Caki2 (cell line): ENCODE data around the gene GPC6. TPM values are rescaled to one million over a fixed set of nuclear protein-coding genes. Genes with fewer than 3 reads are reported as not detected.
"Not testable (repeated sequence)": the region's sequence is repeated elsewhere in the genome, so short reads cannot be mapped to it uniquely, and the experiment has no call there.

ENCODE experiments used
- DNase-seq: peaks from one replicate; pipeline ENCODE4 v3.0.0-alpha.2; 2015; ENCODE audit warnings: low read depth
- in situ Hi-C: cut with HindIII; loops from 2 replicates; pipeline ENCODE4 v1.10.0; 2016; ENCODE audit warnings: low sequenced_read_pairs, low pct_unique_long_range_greater_than_20kb, mixed read lengths
- total RNA-seq: library from RNA; depleted of rRNA; stranded (reverse); fragments of >200 nt; shearing (Covaris generic); gene quantifications from 2 replicates; pipeline ENCODE4 v1.2.3, GENCODE V29; 2014; ENCODE audit warnings: low replicate concordance

GPC6 gene
- total RNA-seq, 1 experiment from 2014 or later: 6.7 TPM

DNA sequence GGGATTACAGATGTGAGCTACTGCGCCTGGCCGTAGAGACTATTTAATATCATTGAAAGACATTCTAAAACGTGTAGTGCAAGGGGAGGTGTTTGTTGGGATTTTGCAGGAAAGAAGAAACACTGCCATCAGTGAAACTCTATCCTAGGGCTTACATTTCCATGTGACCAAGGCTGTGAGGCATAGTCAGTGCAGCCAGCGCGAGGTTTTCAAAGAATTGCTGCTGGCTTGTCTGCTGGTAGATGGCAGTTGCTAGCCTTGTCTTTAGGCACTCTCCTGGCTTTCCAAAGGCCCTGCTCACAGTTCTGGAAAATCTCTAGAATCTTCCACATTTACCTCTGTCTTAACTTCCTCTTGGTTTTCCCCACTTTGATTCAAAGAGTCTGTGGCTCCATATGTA lies 77.5 kb downstream of the GPC6 start:
- in situ Hi-C loops: no loop called here
- DNase-seq: no peak

DNA sequence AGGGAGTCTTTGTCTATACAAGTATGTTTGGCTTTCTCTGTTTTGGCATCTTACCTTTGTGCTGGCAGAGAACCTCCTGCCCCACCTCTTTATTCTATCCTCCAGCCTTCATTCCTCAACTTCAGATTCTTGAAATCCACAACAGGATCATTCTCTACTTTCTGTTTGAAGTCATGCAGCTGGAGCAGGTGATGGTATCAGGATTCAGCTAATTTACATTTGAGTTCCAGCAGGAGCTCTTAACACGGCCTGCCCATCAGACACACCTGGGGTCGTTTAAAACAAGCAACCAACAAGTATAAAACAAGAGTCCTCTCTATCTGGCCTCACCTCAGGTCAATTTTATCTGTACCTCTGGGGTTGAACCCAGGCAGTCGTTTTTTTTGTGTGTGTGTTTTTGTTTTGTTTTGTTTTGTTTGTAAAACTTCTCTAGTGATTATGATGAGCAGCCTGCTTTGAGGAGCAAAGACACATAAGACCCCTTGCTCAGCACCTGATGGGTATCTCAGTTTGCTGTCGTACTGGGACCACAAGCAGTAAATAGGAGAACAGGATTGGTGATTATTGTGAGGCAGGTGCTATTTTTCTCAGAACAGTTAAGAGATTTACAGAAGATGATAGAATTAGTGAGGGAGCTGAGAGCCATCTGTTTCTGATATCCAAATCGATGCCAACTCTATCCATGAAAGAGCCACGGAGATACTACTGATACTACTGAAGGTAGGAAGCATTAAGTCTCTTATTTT lies 78.4 kb downstream of the GPC6 start:
- in situ Hi-C loops: no loop called here
- no peak for DNase-seq

DNA sequence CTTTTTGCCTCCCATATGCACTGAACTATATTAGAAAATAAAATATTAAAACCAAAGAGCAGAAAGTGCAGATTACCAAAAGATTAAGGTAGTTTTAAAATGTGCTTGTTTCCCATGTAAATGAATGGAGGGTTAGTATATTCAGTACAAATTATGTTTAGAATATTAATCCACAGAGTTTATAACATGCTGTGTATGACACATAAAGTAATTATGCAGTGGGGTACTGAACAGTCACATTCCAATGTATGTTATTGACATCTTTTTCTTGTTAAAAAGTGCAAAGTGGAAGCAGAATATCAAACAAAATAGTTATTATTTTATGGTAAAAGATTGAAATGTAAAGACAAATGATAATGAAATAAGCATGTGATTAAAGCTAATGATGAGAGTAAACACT lies 79.3 kb downstream of the GPC6 start:
- in situ Hi-C loops: no loop called here
- no peak for DNase-seq

DNA sequence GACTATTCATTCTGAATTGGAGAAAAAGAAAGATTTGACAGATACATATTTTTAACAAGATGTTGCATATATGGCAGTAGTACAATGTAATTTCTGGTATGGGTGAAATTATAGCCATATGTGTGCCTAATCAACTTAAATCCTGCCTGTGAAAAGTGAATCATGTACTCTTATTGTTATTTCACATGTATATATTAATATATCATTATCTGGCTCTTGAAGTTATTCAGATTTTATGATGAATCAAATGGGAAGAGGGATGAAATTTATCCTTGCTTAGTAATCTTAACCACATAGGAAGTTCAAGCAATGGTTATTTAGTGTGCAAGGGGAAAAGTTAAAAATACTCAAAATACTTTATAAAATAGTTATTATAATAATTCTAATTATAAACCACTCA lies 80.5 kb downstream of the GPC6 start:
- no peak for DNase-seq
- in situ Hi-C loops: no loop called here

DNA sequence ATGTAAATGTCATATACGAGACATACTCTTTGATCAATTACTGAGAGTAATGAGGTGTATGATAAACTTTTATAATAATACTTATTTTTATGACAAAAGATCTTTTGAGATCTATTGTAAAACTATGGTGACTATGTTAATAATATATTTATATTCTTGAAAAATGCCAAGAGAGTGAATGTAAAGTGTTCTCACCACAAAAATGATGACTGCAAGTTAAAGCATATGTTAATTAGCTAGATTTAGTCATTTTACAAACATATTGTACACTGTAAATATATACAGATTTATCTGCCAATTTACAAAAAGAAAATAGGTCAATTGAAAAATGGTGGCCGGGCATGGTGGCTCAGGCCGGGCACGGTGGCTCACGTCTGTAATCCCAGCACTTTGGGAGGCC lies 81.0 kb downstream of the GPC6 start:
- DNase-seq: no peak
- in situ Hi-C loops: no loop called here

DNA sequence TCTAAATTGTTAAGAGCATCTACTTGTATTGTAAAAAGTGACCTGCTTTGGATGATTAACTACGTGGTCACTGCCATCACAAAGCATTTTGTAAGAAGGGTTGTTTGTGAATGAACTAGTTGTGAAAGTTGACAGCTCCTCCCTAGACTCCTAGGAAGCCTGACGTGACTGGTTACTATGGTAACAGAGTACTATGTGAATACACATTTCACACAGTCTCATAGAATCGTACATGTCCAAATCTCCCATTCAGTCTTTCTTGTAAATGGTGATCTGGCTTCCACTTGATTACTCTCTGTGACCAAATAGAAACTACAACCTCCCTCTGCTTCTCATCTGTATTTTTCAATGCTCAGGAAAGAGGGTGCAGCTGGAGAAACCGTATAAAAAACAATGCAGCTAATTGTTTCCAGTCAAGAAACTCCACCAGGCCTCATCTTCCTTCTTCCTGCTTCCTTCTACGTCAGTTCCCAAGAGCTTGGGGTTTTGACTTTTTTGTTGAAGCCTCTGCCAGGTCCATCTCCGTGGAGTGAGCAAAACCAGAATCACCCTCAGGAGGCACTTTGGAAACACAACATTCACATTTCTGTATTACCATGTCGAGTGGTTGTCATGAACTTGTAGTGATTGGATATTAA lies 83.4 kb downstream of the GPC6 start:
- DNase-seq: peak; percentile 35
- in situ Hi-C loops: no loop called here

DNA sequence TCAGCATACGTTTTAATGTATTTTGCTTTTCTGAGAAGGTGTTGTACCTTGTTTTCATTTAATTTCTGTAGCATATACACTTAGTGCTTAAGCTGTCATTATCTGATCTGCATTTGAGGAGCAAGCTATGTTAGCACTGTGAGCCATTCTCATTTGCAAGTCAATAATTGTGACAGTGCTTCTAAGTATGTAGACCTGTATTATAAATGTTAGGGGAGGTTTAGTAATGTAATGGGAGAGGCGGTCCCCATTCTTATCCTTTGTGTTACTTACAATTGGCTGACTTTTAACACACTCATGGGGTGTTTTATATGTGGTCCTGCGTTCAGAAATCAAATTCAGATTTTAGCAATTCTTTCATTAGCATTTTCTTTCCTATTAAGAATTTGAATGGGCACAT lies 90.2 kb downstream of the GPC6 start:
- in situ Hi-C loops: no loop called here
- no peak for DNase-seq

DNA sequence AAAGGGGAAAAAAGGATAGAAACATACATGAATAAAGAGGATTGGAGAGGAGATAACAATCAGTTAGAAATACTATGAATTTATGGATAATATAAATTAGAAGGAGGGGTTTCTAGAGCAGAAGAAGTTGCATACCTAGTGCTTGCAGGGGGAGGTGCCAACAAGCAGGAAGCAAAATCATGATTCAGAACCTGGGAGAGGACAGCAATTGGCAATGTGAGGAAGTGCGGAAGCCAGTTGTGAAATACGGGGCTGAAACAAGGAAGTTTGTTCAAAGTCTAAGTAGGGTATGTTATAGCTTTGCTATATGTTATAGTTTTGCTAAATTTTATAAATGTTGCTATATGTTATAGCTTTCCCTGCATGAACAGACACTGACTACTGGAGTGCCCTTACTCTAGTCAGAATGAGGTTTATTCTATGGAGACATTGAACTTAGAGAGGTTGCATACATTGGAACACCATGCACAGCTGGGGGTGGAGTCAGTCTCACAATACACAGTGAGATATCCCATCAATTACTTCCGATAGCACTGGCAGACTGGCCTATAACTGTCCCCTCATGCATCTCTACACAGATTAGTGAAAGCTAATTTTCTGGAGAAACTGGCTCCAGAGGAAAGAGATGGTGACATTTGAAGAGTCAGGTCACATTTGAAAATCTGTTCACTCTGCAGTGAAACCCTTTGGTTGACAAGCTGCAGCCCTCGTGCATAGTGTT lies 92.1 kb downstream of the GPC6 start:
- DNase-seq: no peak
- in situ Hi-C loops: no loop called here

DNA sequence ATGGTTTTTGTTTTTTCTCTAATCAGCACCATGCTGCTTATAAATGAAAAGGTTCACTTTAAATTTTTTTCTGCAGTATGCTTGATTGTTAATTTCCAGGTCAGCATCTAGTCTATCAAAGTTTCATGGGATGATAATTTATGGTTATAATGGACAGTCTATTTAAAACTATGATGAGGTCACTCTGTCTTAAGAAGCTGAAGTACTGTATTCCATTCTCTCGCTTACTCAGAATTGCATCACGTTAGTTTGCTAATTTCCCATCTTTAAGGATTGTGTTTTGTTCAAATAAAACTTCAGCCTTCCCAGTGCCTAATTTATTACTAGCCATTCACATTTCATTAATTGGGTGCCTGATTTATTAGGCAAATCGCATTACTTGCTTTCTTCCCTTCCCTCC lies 94.3 kb downstream of the GPC6 start:
- in situ Hi-C loops: no loop called here
- DNase-seq: no peak

DNA sequence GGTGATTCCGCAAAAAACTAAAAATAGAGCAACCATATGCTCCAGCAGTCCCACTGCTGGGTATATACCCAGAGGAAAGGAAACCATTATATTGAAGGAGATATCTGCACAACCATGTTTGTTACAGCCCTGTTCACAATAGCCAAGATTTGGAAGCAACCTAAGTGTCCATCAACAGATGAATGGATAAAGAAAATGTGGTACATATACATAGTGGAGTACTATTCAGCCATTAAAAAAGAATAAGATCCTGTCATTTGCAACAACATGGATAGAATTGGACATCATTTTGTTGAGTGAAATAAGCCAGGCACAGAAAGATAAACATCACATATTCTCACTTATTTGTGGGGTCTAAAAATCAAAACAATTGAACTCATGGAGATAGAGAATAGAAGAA lies 97.3 kb downstream of the GPC6 start:
- in situ Hi-C loops, DNase-seq: not testable (repeated sequence)

DNA sequence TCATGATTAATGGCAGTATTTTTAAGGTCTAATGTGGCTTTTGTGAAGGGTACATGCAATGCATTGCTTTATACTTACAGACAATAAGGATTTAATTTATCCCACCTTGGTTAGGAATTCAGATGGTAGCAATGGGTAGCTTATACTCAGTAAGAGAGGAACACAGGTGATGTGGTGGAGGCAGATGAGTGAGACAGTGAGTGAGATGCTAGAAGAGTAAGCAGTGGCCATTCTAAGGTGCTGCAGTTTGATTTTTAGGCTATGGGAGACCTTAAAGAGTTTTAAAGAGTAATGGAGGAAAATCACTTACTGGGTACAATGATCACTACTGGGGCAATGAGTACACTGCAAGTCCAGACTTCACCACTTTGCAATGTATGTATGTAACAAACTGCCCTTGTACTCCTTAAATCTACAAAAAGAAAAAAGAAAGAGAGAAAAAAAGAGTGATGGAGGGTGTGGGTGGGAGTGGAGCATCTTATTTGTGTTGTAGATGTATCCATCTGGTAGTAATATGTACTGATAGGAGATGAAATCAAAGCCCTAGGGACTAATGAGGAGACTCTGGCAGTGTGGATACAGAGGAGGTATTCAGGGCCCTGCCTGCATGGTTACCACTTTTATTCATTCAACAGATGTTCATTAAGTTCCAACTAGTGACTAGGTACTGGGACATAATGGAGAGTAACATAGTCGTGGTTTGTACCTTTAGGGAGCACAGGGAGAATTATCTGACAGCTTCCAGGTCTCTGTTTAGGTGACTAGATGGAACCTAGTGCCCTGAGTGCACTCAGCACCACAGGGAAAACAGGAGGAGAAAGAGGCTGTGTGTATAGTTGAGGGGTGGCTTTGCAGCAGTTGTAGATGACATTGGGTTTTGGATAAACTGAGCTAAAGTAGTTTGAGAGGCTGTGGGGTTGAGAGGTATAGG lies 99.0 kb downstream of the GPC6 start:
- DNase-seq: no peak
- in situ Hi-C loops: no loop called here

DNA sequence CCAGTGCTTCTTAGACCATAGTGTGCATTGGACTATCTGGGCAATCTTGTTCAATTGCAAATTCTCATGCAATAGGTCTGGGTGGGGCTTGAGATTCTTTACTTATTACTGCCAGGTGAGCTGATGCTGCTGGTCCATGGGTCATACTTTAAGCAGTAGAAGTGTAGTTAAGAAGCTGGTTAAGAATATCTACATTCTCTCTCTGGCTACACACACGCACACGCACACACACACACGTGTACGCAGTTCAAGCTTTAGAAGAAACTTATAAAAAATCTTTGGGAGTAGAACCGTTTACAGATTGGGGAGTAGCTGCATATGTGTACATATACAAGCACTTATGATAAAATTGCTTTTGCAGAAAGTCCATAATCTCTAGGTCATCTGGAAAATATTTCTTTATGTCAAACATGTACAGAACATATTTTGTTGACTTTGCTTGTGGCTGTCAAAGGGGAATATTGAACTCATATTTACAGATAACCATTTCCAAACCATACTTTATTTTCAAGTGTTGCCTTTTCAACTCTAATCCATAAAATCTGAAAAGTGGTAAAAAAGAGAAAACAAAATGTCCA lies 99.7 kb downstream of the GPC6 start:
- in situ Hi-C loops: no loop called here
- DNase-seq: no peak

DNA sequence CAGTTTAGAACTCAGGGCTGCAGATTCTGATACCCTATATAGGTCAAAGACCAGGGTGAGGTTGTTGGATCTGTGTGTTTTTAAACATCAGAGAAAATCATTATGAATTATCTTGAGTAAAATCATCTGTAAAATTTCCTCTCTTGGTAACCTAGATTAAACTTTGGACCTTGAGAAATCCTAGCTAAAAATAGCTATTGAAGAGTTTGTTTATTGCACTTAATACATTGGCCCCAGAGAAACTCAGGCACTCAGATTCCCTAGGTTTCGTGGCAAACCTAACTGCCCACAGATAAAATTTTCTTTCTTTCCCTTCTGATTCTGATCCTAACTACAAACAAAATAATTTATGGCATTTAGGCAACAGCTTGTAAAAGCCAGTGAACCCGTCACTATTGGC lies 102.3 kb downstream of the GPC6 start:
- in situ Hi-C loops: no loop called here
- DNase-seq: no peak

DNA sequence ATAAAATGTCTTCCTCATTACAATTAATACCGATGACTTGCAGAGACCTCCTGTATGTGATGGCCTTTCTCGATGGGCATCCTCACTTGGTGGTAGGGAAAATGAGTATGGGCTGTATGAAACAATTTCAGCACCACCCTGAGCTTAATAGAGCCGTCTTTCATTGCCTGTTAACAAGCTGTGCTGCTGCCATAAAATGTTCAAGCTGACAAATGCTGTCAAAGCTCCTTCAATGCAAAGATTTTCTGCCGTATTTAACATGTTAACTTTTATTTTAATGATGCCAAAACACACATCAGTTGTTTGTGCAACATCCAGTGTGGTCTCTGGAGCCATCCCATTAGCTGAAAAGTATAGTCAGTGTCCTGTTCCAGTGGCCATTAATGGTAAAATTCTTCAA lies 110.1 kb downstream of the GPC6 start:
- in situ Hi-C loops: no loop called here
- DNase-seq: no peak

DNA sequence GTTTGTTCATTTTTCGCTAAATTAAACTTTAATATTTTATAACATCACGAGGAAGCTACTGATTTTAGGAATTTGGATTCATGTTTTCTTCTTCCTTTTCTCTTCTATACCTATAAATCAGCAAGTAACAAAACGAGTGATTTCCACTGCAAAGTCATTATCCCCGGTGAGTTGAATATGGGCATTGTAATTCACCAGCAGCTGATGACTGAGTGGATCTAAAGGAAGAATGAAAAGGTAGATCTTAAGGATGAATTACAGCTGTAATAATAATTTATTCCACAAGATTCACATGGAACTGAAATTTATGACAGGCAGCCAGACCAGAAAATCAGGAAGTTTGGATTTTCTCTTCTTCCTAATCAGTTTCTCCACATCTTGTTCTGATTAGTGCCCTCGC lies 111.4 kb downstream of the GPC6 start:
- in situ Hi-C loops: no loop called here
- no peak for DNase-seq

DNA sequence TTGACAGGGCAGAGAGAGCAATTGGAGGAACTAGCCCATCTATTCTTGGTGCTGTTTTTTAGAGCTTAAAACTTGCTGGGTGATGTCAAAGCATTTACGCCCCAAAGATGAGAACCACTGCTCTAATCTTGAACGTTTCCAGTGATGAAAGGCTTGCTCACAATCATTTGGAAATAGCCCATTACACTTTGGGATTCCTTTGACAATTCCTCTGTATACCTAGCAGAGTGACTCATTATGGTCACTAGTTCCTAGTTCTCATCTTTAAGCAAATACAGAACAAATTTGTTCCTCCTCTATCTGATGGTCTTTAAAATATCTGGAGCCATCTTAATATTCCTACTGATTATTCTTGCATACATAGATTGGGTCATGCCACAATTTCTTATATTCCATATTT lies 112.3 kb downstream of the GPC6 start:
- in situ Hi-C loops: no loop called here
- DNase-seq: no peak

DNA sequence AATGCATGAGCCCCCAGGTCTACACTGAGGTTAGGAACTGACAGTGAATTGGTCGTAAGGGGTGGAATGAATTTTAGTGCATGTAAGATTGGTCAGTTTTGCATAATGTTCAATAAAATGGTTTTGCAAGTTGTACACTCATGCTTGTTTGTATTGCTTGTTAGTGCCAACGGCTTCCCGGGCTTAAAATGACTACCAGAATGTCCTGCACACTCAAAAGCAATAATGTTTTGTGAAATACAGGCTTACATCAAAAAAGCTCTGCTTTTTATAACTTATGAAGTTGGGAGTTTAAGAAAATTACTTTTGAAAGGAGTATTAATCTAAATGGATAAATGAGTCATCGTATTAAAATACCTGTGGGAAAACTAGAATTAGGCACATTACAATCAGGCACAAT lies 112.9 kb downstream of the GPC6 start:
- in situ Hi-C loops: no loop called here
- no peak for DNase-seq

DNA sequence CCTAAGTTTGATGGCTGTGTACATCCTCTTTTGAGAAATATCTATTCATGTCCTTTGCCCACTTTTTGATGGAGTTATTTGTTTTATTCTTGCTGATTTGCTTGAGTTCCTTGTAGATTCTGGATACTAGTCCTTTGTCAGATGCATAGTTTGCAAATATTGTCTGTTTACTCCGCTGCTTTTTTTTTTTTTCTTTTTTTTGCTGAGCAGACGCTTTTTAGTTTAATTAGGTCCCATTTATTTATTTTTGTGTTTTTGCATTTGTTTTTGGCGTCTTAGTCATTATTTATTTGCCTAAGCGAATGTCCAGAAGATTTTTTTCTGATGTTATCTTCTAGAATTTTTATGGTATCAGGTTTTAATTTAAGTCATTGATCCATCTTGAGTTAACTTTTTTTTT lies 114.9 kb downstream of the GPC6 start:
- DNase-seq: no peak
- in situ Hi-C loops: no loop called here
